PC-9 (cell line): ENCODE measurements around the gene AMOT.

Experiments
- CTCF ChIP-seq: fragments of 200-600 bp; sonication (generic); conservative IDR thresholded peaks from 2 replicates; pipeline ENCODE4 v1.6.1; 2017; ENCODE audit warnings: mixed run types, antibody characterized with exemption, mild to moderate bottlenecking, moderate library complexity
- EZH2 ChIP-seq: fragments of 200-600 bp; sonication (generic); IDR thresholded peaks from 2 replicates; pipeline ENCODE4 v1.8.0; 2017; ENCODE audit warnings: antibody characterized with exemption, low read depth

GRCh38 chrX:112766774-112767173, 73.9 kb downstream of the AMOT start:
- TF ChIP-seq CTCF (no peak), EZH2 (no peak)
